Lower leg skin (tissue), 3 donors: ENCODE results near the gene GUCA1A.

Experiments
- POLR2A ChIP-seq, 2 donors: fragments of 450-650 bp; IDR thresholded peaks; one replicate each; pipeline ENCODE4 v1.6.1; 2016 to 2017; ENCODE audit warnings: antibody characterized with exemption in 2 of 2, mild to moderate bottlenecking in 1 of 2, moderate library complexity in 1 of 2
- TF ChIP-seq, protein P1 (sequence below), 3 donors: fragments of 450-650 bp; IDR thresholded peaks; one replicate each; pipeline ENCODE4 v1.5.1; 2016; ENCODE audit warnings: antibody characterized with exemption in 3 of 3, mild to moderate bottlenecking in 3 of 3, moderate library complexity in 2 of 3

DNA sequence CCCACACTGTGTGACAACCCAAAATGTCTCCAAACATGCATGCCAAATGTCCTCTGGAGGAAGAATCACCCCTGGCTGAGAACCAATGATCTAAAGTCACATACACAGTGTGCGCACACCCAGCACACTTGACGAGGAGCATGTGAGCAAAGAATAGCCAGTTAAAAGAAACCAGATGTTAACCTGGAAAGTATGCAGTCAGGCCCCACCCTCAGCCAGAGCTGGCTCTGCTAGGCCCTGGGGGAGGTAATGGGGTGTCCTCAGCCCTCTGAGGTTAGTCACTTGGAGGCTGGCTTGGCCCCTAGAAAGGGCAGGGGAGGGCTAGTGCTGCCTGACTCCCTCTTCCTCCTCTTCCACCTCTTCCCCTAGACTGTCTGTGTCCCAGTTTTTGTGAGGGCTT is 15.2 kb upstream of the GUCA1A start:
- no peak for TF ChIP-seq POLR2A (IDR thresholded peaks at IDR 0.05)
- TF ChIP-seq, protein P1, sequence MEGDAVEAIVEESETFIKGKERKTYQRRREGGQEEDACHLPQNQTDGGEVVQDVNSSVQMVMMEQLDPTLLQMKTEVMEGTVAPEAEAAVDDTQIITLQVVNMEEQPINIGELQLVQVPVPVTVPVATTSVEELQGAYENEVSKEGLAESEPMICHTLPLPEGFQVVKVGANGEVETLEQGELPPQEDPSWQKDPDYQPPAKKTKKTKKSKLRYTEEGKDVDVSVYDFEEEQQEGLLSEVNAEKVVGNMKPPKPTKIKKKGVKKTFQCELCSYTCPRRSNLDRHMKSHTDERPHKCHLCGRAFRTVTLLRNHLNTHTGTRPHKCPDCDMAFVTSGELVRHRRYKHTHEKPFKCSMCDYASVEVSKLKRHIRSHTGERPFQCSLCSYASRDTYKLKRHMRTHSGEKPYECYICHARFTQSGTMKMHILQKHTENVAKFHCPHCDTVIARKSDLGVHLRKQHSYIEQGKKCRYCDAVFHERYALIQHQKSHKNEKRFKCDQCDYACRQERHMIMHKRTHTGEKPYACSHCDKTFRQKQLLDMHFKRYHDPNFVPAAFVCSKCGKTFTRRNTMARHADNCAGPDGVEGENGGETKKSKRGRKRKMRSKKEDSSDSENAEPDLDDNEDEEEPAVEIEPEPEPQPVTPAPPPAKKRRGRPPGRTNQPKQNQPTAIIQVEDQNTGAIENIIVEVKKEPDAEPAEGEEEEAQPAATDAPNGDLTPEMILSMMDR (IDR thresholded peaks at IDR 0.05): no peak
